ENCODE measurements around the gene ZC2HC1C.
"Not testable (repeated sequence)": the region's sequence is repeated elsewhere in the genome, so short reads cannot be mapped to it uniquely, and the experiment has no call there.

The ZC2HC1C gene

GRCh38 chr14:75067765-75068164 is 1.7 kb upstream of the ZC2HC1C start:
- not testable (repeated sequence) for H3K27ac Mint-ChIP-seq; H3K27me3 Mint-ChIP-seq; DNase-seq; H3K9me3 Mint-ChIP-seq; ATAC-seq; H3K36me3 Mint-ChIP-seq (ENCODE audit: low read depth); H3K4me3 Mint-ChIP-seq
- H3K4me1 Mint-ChIP-seq = peaks cover 18% of the 10 kb centered on the region

- H3K36me3 Mint-ChIP-seq (ENCODE audit: low read depth) = no peaks in the 10 kb centered on the region
- ATAC-seq = no peak
- H3K27me3 Mint-ChIP-seq = no peaks in the 10 kb centered on the region
- no peak overlapping the region for H3K4me3 Mint-ChIP-seq
- H3K27ac Mint-ChIP-seq = no peak overlapping the region
- no peak for DNase-seq
- no peaks in the 10 kb centered on the region for H3K9me3 Mint-ChIP-seq
- peaks cover 13% of the 10 kb centered on the region for H3K4me1 Mint-ChIP-seq
Observed at GRCh38 chr14:75068294-75069120, 934 bp upstream of the ZC2HC1C start.

GRCh38 chr14:75069811-75070145 is 337 bp downstream of the ZC2HC1C start:
- Mint-ChIP-seq H3K27me3 (no peaks in the 10 kb centered on the region), H3K27ac (no peak overlapping the region), H3K9me3 (no peaks in the 10 kb centered on the region), H3K36me3 (ENCODE audit: low read depth) (no peaks in the 10 kb centered on the region), H3K4me3 (no peak overlapping the region), H3K4me1 (peaks cover 3% of the 10 kb centered on the region)
- DNase-seq (no peak), ATAC-seq (no peak)

- DNase-seq (no peak), ATAC-seq (no peak)
- Mint-ChIP-seq H3K27ac (no peak overlapping the region), H3K4me3 (no peak overlapping the region), H3K27me3 (no peaks in the 10 kb centered on the region), H3K4me1 (peaks cover 3% of the 10 kb centered on the region), H3K9me3 (no peaks in the 10 kb centered on the region), H3K36me3 (ENCODE audit: low read depth) (no peaks in the 10 kb centered on the region)
Observed at GRCh38 chr14:75070383-75070782, 942 bp downstream of the ZC2HC1C start.

GRCh38 chr14:75077794-75078193 is 8.4 kb downstream of the ZC2HC1C start:
- Mint-ChIP-seq H3K27ac (no peak overlapping the region), H3K9me3 (no peaks in the 10 kb centered on the region), H3K4me1 (no peaks in the 10 kb centered on the region), H3K4me3 (no peak overlapping the region), H3K27me3 (no peaks in the 10 kb centered on the region), H3K36me3 (ENCODE audit: low read depth) (no peaks in the 10 kb centered on the region)
- no peak for ATAC-seq
- DNase-seq = no peak

- Mint-ChIP-seq H3K27me3 (no peaks in the 10 kb centered on the region), H3K27ac (no peak overlapping the region), H3K4me3 (no peak overlapping the region), H3K4me1 (peaks cover 11% of the 10 kb centered on the region), H3K36me3 (ENCODE audit: low read depth) (peaks cover 8% of the 10 kb centered on the region), H3K9me3 (no peaks in the 10 kb centered on the region)
- no peak for ATAC-seq
- no peak for DNase-seq
Observed at GRCh38 chr14:75079521-75079920, 10.1 kb downstream of the ZC2HC1C start.

- ATAC-seq (no peak), DNase-seq (no peak)
- H3K4me3 Mint-ChIP-seq = no peak overlapping the region
- H3K27me3 Mint-ChIP-seq = no peaks in the 10 kb centered on the region
- peaks cover 18% of the 10 kb centered on the region for H3K36me3 Mint-ChIP-seq (ENCODE audit: low read depth)
- H3K4me1 Mint-ChIP-seq = peaks cover 11% of the 10 kb centered on the region
- no peaks in the 10 kb centered on the region for H3K9me3 Mint-ChIP-seq
- no peak overlapping the region for H3K27ac Mint-ChIP-seq
Observed at GRCh38 chr14:75081660-75082229, 12.3 kb downstream of the ZC2HC1C start.

GRCh38 chr14:75083271-75083670 is 13.8 kb downstream of the ZC2HC1C start:
- DNase-seq (no peak), ATAC-seq (no peak)
- Mint-ChIP-seq H3K36me3 (ENCODE audit: low read depth) (peaks cover 30% of the 10 kb centered on the region), H3K27ac (peak overlapping the region; percentile 74), H3K4me1 (peaks cover 11% of the 10 kb centered on the region), H3K27me3 (no peaks in the 10 kb centered on the region), H3K9me3 (no peaks in the 10 kb centered on the region), H3K4me3 (no peak overlapping the region)

- H3K4me3 Mint-ChIP-seq = no peak overlapping the region
- ATAC-seq (no peak), DNase-seq (no peak)
- H3K9me3 Mint-ChIP-seq = no peaks in the 10 kb centered on the region
- no peaks in the 10 kb centered on the region for H3K27me3 Mint-ChIP-seq
- peaks cover 11% of the 10 kb centered on the region for H3K4me1 Mint-ChIP-seq
- no peak overlapping the region for H3K27ac Mint-ChIP-seq
- peaks cover 30% of the 10 kb centered on the region for H3K36me3 Mint-ChIP-seq (ENCODE audit: low read depth)
Observed at GRCh38 chr14:75084513-75084912, 15.1 kb downstream of the ZC2HC1C start.

GRCh38 chr14:75088153-75088552 is 18.7 kb downstream of the ZC2HC1C start:
- peaks cover 38% of the 10 kb centered on the region for H3K36me3 Mint-ChIP-seq (ENCODE audit: low read depth)
- H3K27me3 Mint-ChIP-seq = no peaks in the 10 kb centered on the region
- no peak for ATAC-seq

GRCh38 chr14:75088566-75089373 is 19.3 kb downstream of the ZC2HC1C start:
- peaks cover 4% of the 10 kb centered on the region for H3K4me1 Mint-ChIP-seq
- no peak overlapping the region for H3K4me3 Mint-ChIP-seq
- no peaks in the 10 kb centered on the region for H3K27me3 Mint-ChIP-seq
- H3K27ac Mint-ChIP-seq = no peak overlapping the region
- ATAC-seq (peak; percentile 54), DNase-seq (peak; percentile 32)
- H3K36me3 Mint-ChIP-seq (ENCODE audit: low read depth) = peaks cover 38% of the 10 kb centered on the region
- H3K9me3 Mint-ChIP-seq = no peaks in the 10 kb centered on the region

More at GRCh38 chr14:75088153-75088552, 18.7 kb downstream of the ZC2HC1C start:
- Mint-ChIP-seq H3K4me1 (peaks cover 8% of the 10 kb centered on the region), H3K4me3 (no peak overlapping the region), H3K9me3 (no peaks in the 10 kb centered on the region), H3K27ac (no peak overlapping the region)
- no peak for DNase-seq

- H3K4me3 Mint-ChIP-seq = no peak overlapping the region
- H3K36me3 Mint-ChIP-seq (ENCODE audit: low read depth) = peaks cover 36% of the 10 kb centered on the region
- no peaks in the 10 kb centered on the region for H3K4me1 Mint-ChIP-seq
- H3K27me3 Mint-ChIP-seq = no peaks in the 10 kb centered on the region
- no peaks in the 10 kb centered on the region for H3K9me3 Mint-ChIP-seq
- DNase-seq (no peak), ATAC-seq (no peak)
- no peak overlapping the region for H3K27ac Mint-ChIP-seq
Observed at GRCh38 chr14:75090353-75090752, 20.9 kb downstream of the ZC2HC1C start.

GRCh38 chr14:75091251-75091650 is 21.8 kb downstream of the ZC2HC1C start:
- ATAC-seq (no peak), DNase-seq (no peak)
- Mint-ChIP-seq H3K4me1 (no peaks in the 10 kb centered on the region), H3K36me3 (ENCODE audit: low read depth) (peaks cover 32% of the 10 kb centered on the region), H3K27ac (no peak overlapping the region), H3K4me3 (no peak overlapping the region), H3K9me3 (no peaks in the 10 kb centered on the region), H3K27me3 (no peaks in the 10 kb centered on the region)

GRCh38 chr14:75092698-75093097 is 23.3 kb downstream of the ZC2HC1C start:
- H3K9me3 Mint-ChIP-seq = no peaks in the 10 kb centered on the region
- H3K27me3 Mint-ChIP-seq = no peaks in the 10 kb centered on the region
- H3K36me3 Mint-ChIP-seq (ENCODE audit: low read depth) = peaks cover 27% of the 10 kb centered on the region
- ATAC-seq (no peak), DNase-seq (no peak)
- no peaks in the 10 kb centered on the region for H3K4me1 Mint-ChIP-seq
- no peak overlapping the region for H3K4me3 Mint-ChIP-seq
- no peak overlapping the region for H3K27ac Mint-ChIP-seq

- Mint-ChIP-seq H3K27ac (no peak overlapping the region), H3K9me3 (no peaks in the 10 kb centered on the region), H3K4me1 (no peaks in the 10 kb centered on the region), H3K27me3 (no peaks in the 10 kb centered on the region), H3K36me3 (ENCODE audit: low read depth) (peaks cover 37% of the 10 kb centered on the region), H3K4me3 (no peak overlapping the region)
- DNase-seq (no peak), ATAC-seq (no peak)
Observed at GRCh38 chr14:75094896-75095295, 25.5 kb downstream of the ZC2HC1C start.

All from activated naive CD8-positive, alpha-beta T cell treated with anti-CD3 and anti-CD28 coated beads, Interleukin-2, amount 50 U/mL, for 24 hours (primary cell).